Loucy (cell line): ENCODE data around the gene ZNF467.

Source experiments
- EZH2phosphoT487 ChIP-seq: fragments of 200-600 bp; IDR thresholded peaks from 2 replicates; pipeline ENCODE4 v1.6.1; 2018; ENCODE audit warnings: antibody characterized with exemption, mild to moderate bottlenecking, moderate library complexity, borderline replicate concordance
- TF ChIP-seq, protein P1 (sequence below): fragments of 200-600 bp; sonication (generic); conservative IDR thresholded peaks from 2 replicates; pipeline ENCODE4 v1.5.1; 2014; ENCODE audit warnings: mild to moderate bottlenecking, antibody characterized with exemption, low read length

DNA sequence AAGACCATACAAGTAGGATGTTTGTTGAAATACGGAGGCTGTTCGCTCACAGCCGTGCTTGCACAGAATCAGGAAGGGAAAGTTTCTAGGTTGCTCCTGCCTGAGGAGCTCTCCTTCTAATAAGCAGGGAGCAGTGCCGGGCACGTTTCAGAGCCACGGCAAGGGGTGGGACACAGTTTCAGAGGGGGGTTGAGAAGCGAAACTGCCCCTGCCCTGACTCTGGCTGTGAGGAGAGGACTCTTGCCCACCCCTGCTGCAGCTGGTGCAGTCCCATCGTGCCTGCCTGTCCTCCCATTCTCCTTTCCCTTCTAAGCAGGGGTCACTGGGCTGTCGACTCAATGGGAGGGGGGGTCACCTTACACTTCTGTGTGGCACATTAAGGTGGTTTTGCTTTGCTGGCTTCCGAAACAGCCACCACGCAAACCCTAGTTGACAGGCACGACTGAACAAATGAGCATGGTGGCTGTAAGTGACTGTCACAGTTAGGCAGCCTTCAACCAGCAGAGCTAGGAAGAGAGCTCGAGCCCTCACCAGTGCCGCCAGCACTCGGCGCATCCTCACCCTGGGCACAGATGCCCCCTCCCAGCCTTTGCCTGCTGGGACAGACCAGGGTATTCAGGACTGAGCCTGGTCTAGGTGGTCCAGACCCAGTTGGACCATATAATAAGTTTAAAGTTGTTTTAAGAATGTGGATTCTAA is 37.5 kb downstream of the ZNF467 start:
- TF ChIP-seq, protein P1, sequence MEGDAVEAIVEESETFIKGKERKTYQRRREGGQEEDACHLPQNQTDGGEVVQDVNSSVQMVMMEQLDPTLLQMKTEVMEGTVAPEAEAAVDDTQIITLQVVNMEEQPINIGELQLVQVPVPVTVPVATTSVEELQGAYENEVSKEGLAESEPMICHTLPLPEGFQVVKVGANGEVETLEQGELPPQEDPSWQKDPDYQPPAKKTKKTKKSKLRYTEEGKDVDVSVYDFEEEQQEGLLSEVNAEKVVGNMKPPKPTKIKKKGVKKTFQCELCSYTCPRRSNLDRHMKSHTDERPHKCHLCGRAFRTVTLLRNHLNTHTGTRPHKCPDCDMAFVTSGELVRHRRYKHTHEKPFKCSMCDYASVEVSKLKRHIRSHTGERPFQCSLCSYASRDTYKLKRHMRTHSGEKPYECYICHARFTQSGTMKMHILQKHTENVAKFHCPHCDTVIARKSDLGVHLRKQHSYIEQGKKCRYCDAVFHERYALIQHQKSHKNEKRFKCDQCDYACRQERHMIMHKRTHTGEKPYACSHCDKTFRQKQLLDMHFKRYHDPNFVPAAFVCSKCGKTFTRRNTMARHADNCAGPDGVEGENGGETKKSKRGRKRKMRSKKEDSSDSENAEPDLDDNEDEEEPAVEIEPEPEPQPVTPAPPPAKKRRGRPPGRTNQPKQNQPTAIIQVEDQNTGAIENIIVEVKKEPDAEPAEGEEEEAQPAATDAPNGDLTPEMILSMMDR, result no peak
- no peak for TF ChIP-seq EZH2phosphoT487
